Left ventricle myocardium superior (tissue), 1 donor: Measurements from ENCODE around the gene ELP2. TPM values are rescaled to one million over a fixed set of nuclear protein-coding genes. Genes with fewer than 3 reads are reported as not detected.
A peak's percentile ranks its signal among the peaks of the same experiment; 100 is the strongest.
"Not testable (repeated sequence)": the region's sequence is repeated elsewhere in the genome, so short reads cannot be mapped to it uniquely, and the experiment has no call there.

ENCODE experiments used
- ATAC-seq: fragments of 200-7000 bp; cut with Tn5 transposase; one replicate; pipeline ENCODE4 v1.9.1; 2020; ENCODE audit warnings: mild to moderate bottlenecking, moderate library complexity
- DNase-seq: peaks from one replicate; pipeline ENCODE4 v3.0.0-alpha.2; 2020
- intact Hi-C: fragments of 100-400 bp; cut with micrococcal nuclease; formaldehyde crosslinking; loops from one replicate; pipeline ENCODE4 v1.11.0; 2022
- total RNA-seq: library from RNA; stranded (reverse); fragmentation: NEBNext Ultra II Directional; extraction: Animal tissue kit (Norgen Biotek cat#: 25700); gene quantifications from one replicate; pipeline ENCODE4 v1.2.1, GENCODE V29; 2021
- donor health status: DM: no; HTN: yes; CAD: no; lungs with severe emphysema.

The ELP2 gene
- total RNA-seq, 1 donor from 2014 or later = 59.5 TPM

DNA sequence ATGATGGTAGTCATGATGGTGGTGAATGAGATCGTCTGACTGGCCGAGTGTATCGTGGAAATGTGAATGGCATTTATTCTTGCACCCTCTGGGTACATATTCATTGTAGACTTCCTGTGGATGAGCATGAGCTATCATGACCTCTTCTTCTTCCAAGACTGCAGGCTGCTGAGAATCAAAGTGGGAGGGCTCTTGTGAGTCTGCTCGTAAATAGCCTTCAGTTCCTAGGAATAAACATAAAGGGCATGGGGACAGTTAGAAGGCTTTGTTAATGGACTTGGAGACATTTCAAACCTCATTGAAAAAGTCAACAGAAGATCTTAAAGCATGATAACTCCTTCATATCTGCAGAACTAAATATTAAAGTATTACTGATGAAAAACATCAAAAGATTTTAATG lies 15.4 kb upstream of the ELP2 start:
- DNase-seq = no peak
- no peak for ATAC-seq
- intact Hi-C loops = no loop called here

DNA sequence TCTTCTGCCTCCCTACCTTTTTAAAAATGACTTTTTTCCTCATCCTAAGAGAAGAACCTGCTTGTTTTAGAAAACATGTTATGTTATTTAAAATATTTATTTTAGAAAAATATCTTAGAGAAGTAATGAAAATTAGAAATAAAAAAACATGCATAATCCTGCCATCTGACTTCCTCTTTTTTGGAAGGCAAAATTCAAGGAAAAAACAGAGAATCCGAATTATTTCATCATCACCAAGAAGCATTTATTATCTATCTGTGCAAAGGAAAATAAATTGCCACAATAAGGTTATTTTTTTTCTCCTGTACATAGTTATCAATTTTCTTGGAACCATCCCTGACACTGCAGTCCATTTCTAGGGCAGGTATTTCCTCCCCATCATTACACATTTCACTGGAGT lies 15.0 kb upstream of the ELP2 start:
- DNase-seq (no peak), ATAC-seq (no peak)
- intact Hi-C loops = no loop called here

DNA sequence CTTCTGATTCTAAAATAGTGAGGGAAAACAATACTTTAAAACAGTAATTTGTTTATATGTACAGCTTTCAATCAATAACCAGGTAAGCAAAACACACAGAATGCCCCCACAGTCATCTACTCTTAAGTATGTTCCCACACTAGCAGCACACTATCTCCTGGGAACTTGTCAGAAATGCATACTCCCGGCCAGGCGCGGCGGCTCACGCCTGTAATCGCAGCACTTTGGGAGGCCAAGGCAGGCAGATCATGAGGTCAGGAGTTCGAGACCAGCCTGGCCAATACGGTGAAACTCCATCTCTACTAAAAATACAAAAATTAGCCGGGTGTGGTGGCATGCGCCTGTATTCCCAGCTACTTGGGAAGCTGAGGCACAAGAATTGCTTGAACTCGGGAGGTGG lies 12.9 kb upstream of the ELP2 start:
- intact Hi-C loops, DNase-seq, ATAC-seq: not testable (repeated sequence)

DNA sequence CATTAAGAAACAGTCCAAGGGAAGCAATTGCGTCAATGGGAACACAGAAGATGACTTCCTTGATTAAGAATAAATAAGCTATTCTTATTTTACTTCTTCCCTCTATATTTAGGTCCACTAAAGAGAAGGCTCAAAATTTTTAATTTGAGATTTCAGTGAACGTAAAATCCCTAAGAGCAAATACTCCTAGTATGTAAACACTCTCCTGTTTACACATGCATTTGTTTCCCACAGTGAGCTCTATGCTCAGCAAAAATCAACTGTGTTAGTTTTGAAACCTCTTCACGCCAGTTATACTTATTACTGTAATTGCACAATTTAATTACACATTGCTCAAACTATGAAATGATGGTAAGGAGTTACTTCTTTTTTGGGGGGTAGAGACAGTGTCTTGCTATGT lies 9.4 kb upstream of the ELP2 start:
- intact Hi-C loops = no loop called here

DNA sequence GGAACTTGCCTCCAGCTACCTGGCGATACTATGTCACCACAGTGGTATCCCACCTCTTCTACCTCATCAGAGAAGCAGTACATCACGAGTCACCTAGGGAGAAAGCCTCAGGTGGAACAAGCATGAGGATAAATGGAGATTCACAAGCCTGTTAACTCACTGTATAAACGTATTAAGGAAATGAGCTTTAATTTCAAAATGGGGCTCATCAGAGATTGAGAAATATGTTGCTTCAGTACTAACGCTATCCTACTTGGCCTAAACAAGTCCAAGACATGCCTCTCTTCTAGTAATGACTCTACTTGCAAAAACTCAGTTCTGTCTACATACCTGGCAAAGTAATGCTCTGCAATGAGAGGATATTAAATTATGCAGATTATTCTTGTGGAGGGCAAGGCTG lies 4.9 kb upstream of the ELP2 start:
- ATAC-seq (no peak), DNase-seq (no peak)
- intact Hi-C loops = no loop called here

More for the DNA sequence above, 9.4 kb upstream of the ELP2 start:
- DNase-seq (no peak), ATAC-seq (no peak)

DNA sequence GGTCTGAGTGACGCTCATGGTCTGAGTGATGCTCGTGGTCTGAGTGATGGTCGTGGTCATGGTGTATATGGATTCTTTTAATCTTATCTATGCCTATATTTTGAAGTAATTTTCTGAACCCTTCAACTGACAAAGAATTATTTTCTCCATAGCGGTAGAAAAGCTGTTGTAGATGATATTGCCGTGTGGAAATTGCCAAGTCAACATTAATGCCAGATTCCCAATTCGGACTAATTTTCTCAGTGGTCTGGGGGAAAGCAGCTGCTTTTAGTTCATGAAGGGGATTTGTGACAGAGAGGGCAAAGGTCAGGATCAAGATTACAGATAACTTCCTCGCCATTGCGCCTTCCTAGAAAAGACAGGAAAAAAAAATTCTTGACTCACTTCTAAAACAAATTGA lies 3.0 kb upstream of the ELP2 start:
- no peak for ATAC-seq
- DNase-seq = no peak
- intact Hi-C loops = no loop called here

DNA sequence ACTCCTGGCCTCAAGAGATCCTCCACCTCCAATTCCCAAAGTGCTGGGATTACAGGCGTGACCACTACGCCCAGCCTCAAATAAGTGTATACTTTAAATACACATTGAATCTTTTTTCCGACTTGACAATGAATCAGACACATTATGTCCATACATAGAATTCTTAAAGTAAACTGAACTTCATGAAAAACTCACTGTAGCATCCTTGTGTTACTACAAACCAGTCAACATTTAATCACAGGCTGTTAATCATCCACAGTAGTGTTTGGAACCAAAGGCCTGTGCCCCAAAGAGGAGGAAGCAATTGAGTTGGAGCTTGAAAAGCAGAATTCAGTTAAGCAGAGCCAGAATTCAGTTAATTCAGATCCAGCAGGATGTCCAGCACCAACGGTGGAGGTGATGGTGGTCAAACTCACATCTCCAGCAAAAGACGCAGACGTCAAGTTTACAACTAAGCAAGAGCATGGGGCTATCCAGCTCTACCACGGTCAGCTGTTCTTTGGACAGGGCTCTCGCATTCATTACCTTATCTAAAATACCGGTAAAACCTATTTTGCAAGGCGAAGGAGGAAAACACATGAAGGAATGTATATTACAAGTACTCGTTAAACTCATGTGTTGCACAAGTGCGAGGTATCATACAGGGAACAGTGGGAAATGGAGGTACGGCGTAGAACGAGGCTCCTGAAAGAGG lies 1.7 kb upstream of the ELP2 start:
- ATAC-seq = no peak

DNA sequence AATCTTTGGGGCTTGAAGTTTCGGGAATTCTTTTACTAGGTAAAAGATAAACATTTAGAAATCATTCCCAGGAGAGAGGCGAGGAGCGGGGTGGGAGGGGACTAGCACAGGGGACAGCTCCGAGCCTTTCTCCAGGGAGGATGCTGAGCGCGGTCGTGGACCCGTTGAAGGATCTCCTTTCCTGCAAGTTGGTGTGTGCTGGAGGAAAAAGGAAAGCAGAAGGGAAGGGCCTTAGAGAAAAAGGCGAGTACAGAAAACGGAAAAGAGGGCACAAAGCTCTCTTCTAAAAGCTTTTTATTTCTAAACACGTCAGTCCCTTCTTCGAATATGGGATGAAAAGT lies 1.2 kb upstream of the ELP2 start:
- DNase-seq = no peak
- intact Hi-C loops = no loop called here
- ATAC-seq = no peak

More for the DNA sequence above, 1.7 kb upstream of the ELP2 start:
- no peak for DNase-seq
- intact Hi-C loops = no loop called here

DNA sequence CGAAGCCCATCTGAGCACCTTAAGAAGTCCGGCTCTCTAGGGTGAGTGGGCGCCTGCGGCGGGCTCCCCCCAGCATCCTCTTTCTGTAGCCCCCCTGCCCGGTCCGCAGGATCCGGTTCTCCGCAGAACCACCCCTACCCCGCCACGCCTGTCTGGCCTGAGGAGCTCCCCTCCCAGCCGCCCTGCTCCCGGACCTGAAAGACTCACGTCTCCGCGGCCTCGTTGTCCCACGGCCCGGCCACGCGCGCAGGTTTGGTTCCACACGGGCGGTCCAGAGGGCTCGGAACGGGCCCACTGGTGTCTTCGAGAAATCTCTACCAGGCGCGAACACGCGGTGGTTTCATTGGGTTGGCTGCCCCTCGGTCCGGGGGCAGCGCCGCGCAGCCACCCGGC lies 796 bp upstream of the ELP2 start:
- intact Hi-C loops = no loop called here
- ATAC-seq (peak; percentile 21), DNase-seq (no peak)

DNA sequence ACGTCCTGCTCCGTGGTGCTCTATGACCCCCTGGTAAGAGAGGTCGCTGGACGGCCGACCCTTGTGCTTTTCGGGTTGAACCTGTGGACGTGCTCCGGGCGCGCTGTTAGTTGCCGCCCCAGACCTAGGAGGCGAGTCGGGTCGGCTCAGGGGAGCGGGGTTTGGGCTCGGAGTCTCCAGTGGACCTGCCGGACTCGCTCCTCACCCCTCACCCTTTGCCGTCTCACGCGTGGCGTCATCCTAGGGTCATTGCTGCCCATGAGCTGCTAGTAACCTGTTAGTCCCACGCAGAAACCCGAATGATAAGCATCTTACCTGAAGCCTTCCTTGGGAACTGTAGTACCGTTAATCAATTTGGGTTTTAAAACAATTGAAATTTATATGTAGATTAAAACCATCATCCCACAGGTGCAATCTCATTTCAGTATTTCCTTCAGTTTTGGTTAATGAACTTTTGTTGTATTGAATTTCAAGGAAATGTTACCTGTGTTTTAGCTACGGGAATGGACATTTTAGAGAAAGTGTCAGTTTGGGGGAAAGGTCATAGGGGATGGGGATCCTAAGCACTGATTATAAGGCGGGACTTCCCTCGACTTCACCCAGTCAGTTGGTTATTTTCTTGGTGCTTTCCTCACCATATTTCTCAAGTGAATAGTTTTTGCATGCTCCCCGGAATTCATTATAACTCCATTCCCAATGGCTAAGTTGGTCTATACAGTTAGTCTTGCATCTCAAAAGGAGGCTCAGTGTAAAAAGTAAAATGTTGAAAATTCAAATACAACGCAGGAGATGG lies 536 bp downstream of the ELP2 start:
- DNase-seq (no peak), ATAC-seq (peak; percentile 7)
- intact Hi-C loops = no loop called here

DNA sequence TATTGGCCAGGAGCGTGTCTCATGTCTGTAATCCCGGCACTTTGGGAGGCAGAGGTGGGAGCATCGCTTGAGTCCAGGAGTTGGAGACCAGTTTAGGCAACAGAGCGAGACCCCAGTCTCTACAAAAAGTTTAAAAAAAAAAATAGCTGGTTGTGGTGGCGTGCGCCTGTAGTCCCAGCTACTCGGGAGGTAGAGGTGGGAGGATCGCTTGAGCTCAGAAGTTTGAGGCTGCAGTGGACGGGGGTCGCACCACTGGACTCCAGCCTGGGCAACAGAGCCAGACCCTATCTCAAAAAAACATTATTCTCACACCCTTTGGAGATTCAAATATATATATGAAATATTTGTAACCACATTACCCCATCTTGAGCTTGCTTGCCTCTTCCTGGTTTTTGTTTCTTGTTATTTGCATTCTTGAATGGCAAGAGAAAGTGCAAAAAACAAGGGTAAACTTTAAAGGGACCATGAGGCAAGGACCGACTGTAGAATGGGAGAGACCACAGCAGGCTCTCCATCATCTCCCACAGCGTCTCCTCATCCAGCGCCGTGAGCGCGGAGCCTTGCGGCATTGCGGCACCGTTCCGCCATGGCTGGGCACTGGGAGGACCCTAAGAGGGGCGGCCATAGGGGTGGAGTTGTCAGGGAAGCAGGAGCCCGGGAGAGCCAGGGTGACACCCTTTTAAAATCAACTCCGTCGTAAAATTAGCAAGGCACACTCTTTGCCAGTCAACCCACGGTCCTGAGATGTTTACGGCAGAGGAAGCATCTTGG lies 1.4 kb downstream of the ELP2 start:
- ATAC-seq = no peak
- intact Hi-C loops = no loop called here
- no peak for DNase-seq

DNA sequence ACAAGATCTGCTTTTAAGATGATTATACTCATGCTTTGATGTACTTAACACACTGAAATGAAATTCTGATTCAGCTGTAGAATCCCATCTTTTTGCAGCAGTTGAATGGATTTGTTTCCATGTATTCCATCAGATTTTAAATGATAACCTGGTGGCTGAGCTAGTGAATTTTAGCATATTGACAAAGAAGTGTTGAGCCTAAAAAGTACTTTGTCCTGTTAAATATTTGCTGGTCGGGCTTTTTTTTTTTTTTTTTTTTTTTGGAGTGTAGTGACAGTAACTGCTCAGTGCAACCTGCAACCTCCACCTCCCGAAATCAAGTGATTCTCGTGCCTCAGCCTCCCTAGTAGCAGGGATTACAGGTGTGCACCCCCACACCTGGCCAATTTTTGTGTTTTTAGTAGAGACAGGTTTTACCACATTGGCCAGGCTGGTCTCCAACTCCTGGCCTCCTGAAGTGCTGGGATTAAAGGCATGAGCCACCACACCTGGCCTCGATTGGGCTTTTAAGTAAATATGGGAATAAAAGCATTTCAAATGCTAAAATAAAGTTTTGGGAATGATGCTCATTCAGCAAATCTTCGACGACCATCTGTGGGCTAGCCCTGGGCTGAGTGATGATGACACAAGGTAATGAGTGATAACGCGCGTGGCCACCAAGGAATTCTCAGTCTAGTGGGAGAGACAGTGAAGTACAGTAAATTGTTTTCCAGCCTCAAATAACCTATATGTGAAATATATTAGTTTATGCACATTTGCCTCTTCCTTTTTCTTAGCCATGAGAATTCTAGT lies 2.2 kb downstream of the ELP2 start:
- DNase-seq (no peak), ATAC-seq (no peak)
- intact Hi-C loops = no loop called here

DNA sequence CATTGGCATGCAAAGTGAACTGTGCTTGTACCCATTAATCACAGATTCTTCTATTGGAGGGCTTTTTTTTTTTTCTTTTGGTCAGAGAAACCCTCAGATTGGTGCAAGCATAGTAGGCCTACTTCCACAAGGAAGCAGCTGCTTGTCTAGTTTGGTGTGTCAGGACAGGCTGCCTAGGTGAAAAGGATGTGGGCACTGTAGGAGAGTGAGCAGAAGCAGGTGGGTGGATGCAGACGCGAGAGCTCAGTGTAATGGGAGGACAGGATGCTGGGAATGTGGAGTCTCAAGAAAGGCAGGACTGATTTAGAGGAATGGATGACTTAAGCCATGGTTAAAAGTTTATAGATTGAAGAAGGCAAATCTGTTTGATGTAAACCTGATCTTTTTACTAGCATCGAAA lies 3.1 kb downstream of the ELP2 start:
- no peak for DNase-seq
- intact Hi-C loops = no loop called here

DNA sequence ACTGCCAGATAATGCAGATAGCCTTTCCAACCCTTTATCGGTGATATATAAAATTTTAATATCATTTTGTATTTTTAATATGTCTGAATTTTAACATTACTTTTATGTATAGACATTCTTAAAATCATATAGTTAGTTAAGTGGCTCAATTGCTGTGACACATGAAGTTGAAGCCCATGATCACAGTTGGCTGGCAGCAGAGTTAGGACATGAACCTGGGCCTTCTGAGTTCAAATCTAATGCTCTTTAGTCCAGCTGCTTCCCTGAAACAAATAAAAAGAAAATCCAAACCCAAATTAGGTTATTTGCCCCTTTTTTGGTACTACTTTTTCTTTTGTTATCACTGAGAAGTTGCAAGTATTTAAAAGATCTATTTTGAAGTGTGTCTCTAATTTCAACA lies 5.6 kb downstream of the ELP2 start:
- DNase-seq (no peak), ATAC-seq (no peak)
- intact Hi-C loops = no loop called here

More for the DNA sequence above, 3.1 kb downstream of the ELP2 start:
- no peak for ATAC-seq

DNA sequence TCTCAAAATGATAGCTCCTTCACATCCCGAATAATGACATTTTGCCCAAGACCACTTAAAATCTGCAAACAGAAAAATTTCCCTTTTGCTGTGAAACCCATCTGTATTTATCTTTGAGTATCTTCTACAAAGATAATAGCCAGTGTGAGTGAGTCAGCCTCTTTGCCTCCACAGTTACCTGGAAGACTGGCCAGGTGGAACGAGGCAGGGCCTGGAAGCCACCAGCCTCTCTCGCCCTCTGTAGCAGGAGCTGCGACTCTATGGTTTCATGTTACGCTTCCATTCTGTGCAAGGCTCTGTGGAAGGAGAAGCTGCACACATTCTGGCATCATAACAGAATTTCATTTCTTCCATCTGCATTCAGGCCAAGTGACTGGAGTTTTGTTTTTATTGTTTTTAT lies 9.5 kb downstream of the ELP2 start:
- DNase-seq (no peak), ATAC-seq (no peak)
- intact Hi-C loops = no loop called here

DNA sequence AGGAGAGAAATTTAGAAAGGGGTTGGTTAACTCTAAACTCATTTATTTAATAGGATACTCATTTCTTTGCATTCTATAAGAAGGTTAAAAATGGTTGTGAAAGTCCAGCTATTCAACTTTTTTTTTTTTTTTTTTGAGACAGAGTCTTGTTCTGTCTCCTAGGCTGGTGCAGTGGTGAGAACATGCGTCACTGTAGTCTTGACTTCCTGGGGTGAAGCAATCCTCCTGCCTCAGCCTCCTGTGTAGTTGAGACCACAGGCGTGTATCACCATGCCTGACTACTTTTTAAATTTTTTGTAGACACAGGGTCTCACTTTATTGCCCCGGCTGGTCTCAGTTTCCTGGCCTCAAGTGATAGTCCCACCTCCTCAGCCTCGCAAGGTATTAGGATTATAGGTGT lies 11.9 kb downstream of the ELP2 start:
- intact Hi-C loops = no loop called here
- ATAC-seq (no peak), DNase-seq (no peak)

DNA sequence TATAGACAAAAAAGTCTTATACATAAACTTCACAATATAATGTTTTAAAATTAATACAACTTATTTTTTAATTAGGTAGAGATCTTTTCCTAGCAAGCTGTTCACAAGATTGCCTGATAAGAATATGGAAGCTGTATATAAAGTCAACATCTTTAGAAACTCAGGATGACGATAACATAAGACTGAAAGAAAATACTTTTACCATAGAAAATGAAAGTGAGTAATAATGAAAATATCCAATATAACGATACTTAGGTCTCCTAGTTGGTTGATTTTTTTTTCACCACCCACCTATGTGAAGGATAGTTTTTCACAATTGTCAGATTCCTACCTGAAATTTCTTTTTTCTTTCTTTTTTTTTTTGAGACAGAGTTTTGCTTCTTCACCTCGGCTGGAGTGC lies 13.1 kb downstream of the ELP2 start:
- DNase-seq (no peak), ATAC-seq (no peak)
- intact Hi-C loops = no loop called here

DNA sequence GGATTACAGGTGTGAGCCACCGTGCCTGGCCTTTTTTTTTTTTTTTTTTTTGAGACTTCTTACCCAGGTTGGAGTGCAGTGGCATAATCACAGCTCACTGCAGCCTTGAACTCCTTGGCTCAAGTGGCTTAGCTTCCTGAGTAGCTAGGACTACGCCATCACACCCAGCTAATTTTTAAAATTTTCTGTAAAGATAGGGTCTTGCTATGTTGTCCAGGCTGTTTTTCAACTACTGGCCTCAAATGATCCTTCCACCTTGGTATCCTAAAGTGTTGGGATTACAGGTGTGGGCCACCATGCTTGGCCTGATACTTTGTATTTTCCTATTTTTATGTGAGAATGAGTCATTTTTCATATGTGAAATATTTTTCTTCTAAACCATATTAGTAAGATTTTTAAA lies 13.7 kb downstream of the ELP2 start:
- DNase-seq = no peak
- ATAC-seq = no peak
- intact Hi-C loops = no loop called here

DNA sequence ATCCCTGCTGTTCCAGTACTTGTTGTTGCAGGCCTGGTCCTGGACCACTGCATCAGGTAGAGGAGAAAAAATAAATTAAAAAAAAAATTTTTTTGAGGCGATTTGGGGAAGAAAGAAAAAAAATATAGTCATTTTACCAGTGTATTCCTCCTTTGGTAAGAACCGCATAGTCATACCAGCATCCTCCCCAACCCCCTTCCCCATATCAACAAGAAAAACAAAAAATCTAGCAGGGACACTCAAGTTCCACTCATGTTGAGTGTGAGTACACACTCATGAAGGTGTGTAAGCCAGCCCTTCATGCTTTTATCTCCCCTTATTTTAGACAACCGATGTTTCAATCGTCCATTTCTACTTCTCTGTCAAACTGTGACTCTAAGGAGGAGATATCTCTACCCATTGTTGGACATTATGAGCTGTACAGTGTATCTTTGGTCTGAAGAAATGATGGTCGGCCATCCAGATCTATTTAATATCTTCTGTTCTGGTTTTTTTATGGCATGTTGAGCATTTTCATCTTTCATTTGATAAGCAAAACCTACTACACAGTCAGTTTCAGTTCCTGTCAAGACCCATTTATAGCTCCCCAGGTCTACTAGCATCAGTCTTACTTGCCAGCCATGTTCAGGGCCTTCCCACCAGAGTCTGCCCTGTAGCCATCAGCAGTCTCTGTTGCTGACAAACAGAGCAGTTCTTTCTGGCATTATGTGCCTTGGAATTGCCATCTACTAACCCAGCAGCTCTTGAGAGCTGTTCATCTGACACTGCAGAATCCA lies 20.0 kb downstream of the ELP2 start:
- no peak for ATAC-seq
- DNase-seq = no peak
- intact Hi-C loops = no loop called here
